Fibroblast of the aortic adventitia (primary cell): ENCODE measurements around the gene SLC25A38. TPM values are rescaled to one million over a fixed set of nuclear protein-coding genes. Genes with fewer than 3 reads are reported as not detected.

Experiments used
- DNase-seq: peaks from one replicate; pipeline ENCODE4 v3.0.0-alpha.2; 2010; ENCODE audit warnings: low read depth
- H3K4me3 ChIP-seq: 2 replicates; pipeline ENCODE4 v1.5.1; 2011; ENCODE audit warnings: low read depth, mild to moderate bottlenecking, control low read depth, low read length, moderate library complexity
- total RNA-seq: library from RNA; depleted of rRNA; stranded (reverse); fragments of >200 nt; gene quantifications from 2 replicates; pipeline ENCODE4 v1.2.3, GENCODE V29; 2012; ENCODE audit warnings: low replicate concordance
- TF ChIP-seq, protein P1 (sequence below): IDR thresholded peaks from 2 replicates; pipeline ENCODE4 v1.5.1; 2011; ENCODE audit warnings: mild to moderate bottlenecking, low read length, control low read depth, inconsistent platforms; ENCODE audit not compliant: insufficient read depth

Gene SLC25A38
- total RNA-seq, 1 donor = 19.3 TPM

GRCh38 chr3:39396690-39397089 lies 13.5 kb downstream of the SLC25A38 start:
- no peak overlapping the region for H3K4me3 ChIP-seq
- TF ChIP-seq, protein P1, sequence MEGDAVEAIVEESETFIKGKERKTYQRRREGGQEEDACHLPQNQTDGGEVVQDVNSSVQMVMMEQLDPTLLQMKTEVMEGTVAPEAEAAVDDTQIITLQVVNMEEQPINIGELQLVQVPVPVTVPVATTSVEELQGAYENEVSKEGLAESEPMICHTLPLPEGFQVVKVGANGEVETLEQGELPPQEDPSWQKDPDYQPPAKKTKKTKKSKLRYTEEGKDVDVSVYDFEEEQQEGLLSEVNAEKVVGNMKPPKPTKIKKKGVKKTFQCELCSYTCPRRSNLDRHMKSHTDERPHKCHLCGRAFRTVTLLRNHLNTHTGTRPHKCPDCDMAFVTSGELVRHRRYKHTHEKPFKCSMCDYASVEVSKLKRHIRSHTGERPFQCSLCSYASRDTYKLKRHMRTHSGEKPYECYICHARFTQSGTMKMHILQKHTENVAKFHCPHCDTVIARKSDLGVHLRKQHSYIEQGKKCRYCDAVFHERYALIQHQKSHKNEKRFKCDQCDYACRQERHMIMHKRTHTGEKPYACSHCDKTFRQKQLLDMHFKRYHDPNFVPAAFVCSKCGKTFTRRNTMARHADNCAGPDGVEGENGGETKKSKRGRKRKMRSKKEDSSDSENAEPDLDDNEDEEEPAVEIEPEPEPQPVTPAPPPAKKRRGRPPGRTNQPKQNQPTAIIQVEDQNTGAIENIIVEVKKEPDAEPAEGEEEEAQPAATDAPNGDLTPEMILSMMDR = no peak
- DNase-seq = no peak

- TF ChIP-seq, protein P1 = no peak
- H3K4me3 ChIP-seq = no peak overlapping the region
- DNase-seq = no peak
Measured at GRCh38 chr3:39398700-39399099, 15.5 kb downstream of the SLC25A38 start.

DNA sequence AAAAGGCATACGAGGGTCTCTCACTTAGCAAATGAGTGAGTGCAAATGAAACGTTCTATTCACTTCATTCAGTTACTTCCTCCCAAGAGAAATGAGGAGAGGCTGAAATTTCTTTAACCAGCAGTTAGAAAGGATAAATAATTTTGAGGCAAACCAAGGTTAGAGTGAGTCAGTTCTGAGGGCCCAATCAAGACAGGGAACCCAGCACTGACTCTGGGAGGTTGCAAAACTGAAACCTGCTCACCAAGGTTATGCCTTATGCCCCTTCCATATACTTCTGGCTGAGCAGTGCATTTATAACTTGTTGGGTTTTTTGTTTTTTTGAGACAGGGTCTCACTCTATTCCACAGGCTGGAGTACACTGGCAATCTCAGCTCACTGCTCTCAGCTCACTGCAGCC lies 18.8 kb downstream of the SLC25A38 start:
- TF ChIP-seq, protein P1 = no peak
- no peak overlapping the region for H3K4me3 ChIP-seq
- DNase-seq = no peak

- TF ChIP-seq, protein P1 = no peak
- DNase-seq = no peak
- no peak overlapping the region for H3K4me3 ChIP-seq
Measured at GRCh38 chr3:39404943-39405686, 21.9 kb downstream of the SLC25A38 start.

DNA sequence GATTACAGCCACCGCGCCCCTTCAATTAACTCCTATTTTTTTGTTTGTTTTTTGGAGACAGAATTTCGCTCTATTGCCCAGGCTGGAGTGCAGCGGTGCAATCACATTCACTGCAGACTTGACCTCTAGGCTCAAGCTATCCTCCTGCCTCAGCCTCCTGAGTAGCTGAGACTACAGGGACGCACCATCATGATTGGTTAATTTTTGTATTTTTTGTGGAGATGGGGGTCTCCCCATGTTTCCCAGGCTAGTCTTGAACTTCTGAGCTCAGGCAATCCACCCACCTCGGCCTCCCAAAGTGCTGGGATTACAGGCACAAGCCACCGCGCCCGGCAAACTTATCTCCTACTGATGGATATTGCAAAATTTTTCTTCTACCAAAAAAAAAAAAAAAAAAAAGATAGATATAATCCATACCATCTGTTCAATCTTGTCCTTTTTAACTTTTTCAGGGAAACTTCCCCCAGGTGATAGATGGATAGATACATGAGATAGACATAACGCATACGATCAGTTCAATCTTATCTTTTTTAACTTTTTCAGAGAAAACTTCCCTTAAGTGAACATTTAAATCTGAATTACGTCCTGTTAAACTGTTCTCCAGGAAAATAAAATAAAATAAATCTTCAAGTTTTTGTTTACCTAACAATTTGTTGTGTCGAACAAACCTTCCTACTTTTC lies 22.7 kb downstream of the SLC25A38 start:
- peak overlapping the region; percentile 90 for H3K4me3 ChIP-seq
- TF ChIP-seq, protein P1 = no peak
- no peak for DNase-seq

- peak; percentile 97 for DNase-seq
- TF ChIP-seq, protein P1 = peak; percentile 23
- H3K4me3 ChIP-seq = peak within 1 kb of the TSS; percentile 90
Measured at GRCh38 chr3:39406368-39407258, 23.4 kb downstream of the SLC25A38 start, which contains the start of gene RPSA. RPSA (plus strand) TSS chr3:39406720; CDS start chr3:39407654, 934 bp downstream.
